ENCODE data around the gene SPAG17. TPM values are rescaled to one million over a fixed set of nuclear protein-coding genes. Genes with fewer than 3 reads are reported as not detected.

Gene SPAG17
- not detected in 2 replicates for total RNA-seq

DNA sequence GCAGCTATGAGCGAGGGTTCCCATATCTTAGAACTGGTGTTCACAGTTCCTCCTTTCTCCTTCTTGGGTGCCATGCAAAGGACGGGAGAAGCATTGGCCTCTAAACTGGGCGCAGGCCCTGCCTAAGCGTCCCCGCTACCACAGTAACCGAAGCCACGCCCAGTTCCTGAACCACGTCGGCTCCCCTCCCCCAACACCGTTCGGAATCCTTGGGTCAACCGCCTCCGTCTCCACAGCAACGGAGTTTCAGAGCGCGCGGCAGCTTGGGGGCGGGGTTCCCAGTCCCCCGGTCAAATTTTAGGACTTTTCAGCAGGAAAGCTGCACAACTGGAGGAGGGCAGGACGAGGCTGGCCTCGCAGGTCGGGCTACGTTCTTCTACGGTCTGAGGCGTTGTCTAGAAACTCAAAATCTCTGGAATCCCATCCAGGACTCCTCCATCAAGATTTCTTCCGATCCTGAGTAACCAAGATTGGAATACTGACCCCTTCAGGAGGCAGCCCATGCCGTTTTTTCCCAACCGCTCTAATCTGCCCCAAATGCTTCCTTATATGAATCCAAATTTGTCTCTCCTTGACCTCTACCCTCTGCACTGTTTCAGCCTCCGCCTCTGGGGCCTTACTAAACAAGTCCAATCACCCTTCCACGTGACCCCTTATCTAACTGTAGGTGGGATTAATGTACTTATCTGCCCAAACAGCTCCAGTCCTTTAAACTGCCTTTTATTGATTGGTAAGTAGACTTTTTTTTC, at the start of gene SPAG17:
Gene SPAG17 (minus strand): TSS at position 145 of the 749 bp plus-strand sequence. CDS start 71 bp downstream, at position 74.

DNA sequence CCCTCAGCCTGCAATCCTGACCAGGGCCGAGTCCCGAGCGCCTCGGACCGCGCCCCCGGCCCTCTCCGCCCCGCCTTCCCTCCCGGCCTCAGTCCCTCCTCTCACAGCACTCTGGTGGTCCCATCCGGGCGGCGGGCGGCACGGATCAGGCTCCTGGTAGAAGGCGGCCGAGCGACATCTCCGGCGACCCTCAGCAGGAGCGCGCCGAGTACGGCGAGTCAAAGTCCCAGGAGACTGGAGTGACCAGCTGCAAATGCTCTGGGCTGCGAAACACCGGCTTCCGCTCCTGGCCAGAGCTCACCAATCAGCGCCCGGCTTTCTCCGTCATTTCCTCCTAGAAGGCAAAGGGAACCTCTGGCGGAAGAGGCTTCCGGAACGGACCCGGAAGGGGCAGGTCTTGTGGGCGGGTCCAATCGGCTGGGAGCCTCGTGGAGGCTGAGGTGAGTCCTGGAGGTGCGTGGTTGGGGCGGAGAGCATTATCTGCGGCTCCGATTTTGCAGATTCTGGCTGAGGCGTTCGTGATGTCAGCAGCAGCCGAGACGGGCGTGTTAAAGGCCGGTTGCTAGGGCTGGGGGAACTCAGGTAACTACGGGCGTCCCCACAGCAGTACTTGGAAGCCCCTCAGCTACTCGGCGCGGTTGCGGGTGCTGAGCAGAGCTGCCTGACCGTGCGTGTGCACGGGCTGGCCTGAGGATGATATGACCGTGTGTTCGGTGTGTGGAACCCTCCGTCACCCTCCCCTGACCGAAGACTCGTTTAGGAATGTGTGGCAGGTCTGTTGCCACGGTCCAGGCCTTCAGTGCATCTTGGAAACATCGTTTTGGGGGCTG, 255.5 kb downstream of the SPAG17 start, which contains the start of the genes GDAP2 and WDR3:
Gene GDAP2 (minus strand): TSS at position 279 of the 830 bp plus-strand sequence. CDS start 9,264 bp downstream, outside the sequence.
Gene WDR3 (plus strand): TSS at position 397 of the 830 bp plus-strand sequence. CDS start 3,581 bp downstream, outside the sequence.

